Caco-2 (cell line): ENCODE data around the gene SLC22A25. TPM values are rescaled to one million over a fixed set of nuclear protein-coding genes. Genes with fewer than 3 reads are reported as not detected.

Experiments used
- BruUV-seq: library from RNA; stranded (reverse); fragments of 400-500 nt; replicated peaks from 2 replicates; lab custom pipeline; 2021; lab: Mats Ljungman, UMichigan
- CTCF ChIA-PET: fragments of 300-600 bp; sonication (Branson Sonifier 250); formaldehyde crosslinking; loops from one replicate; lab custom pipeline; 2022; ENCODE audit warnings: antibody characterized with exemption; lab: Charles Lee
- POLR2A ChIA-PET: fragments of 300-600 bp; sonication (Branson Sonifier 250); formaldehyde crosslinking; loops from one replicate; lab custom pipeline; 2022; ENCODE audit warnings: antibody characterized with exemption; lab: Charles Lee
- DNase-seq, 2 experiments: peaks; one replicate each; pipeline versions ENCODE4 v3.0.0 to v3.0.0-alpha.2; 2020 to 2022
- H3K27me3 ChIP-seq: replicated peaks from 2 replicates; pipeline ENCODE4 v1.6.0; 2011; ENCODE audit warnings: low read length; ENCODE audit not compliant: control insufficient read depth, insufficient read depth
- H3K36me3 ChIP-seq: 2 replicates; pipeline ENCODE4 v1.5.1; 2011; ENCODE audit warnings: low read length; ENCODE audit not compliant: control insufficient read depth, insufficient read depth
- H3K4me1 ChIP-seq: fragments of 250-450 bp; sonication (Bioruptor Pico); 2 replicates; pipeline ENCODE4 v1.5.1; 2020; ENCODE audit warnings: mild to moderate bottlenecking
- H3K4me3 ChIP-seq: 2 replicates; pipeline ENCODE4 v1.5.1; 2011; ENCODE audit warnings: low read depth, mild to moderate bottlenecking, control low read depth, low read length
- H3K9me3 ChIP-seq: fragments of 250-450 bp; sonication (Bioruptor Pico); 2 replicates; pipeline ENCODE4 v1.5.1; 2020; ENCODE audit warnings: mild to moderate bottlenecking, moderate library complexity
- H3K27ac Mint-ChIP-seq: one replicate; pipeline ENCODE4 v1.8.0; 2022; ENCODE audit warnings: mixed read lengths; ENCODE audit not compliant: unreplicated experiment
- H3K27me3 Mint-ChIP-seq: one replicate; pipeline ENCODE4 v1.8.0; 2022; ENCODE audit warnings: mixed read lengths; ENCODE audit not compliant: insufficient read depth, unreplicated experiment
- H3K36me3 Mint-ChIP-seq: one replicate; pipeline ENCODE4 v1.8.0; 2022; ENCODE audit warnings: mild to moderate bottlenecking, mixed read lengths; ENCODE audit not compliant: insufficient read depth, unreplicated experiment
- H3K4me1 Mint-ChIP-seq: one replicate; pipeline ENCODE4 v1.8.0; 2022; ENCODE audit warnings: low read depth, mixed read lengths; ENCODE audit not compliant: unreplicated experiment
- H3K4me3 Mint-ChIP-seq: one replicate; pipeline ENCODE4 v1.8.0; 2022; ENCODE audit warnings: mild to moderate bottlenecking, moderate library complexity, mixed read lengths; ENCODE audit not compliant: unreplicated experiment
- H3K9me3 Mint-ChIP-seq: one replicate; pipeline ENCODE4 v1.8.0; 2022; ENCODE audit warnings: mixed read lengths; ENCODE audit not compliant: unreplicated experiment
- intact Hi-C: fragments of 100-400 bp; cut with micrococcal nuclease; formaldehyde crosslinking; loops from one replicate; pipeline ENCODE4 v1.10.0; 2022; ENCODE audit not compliant: unreplicated experiment
- total RNA-seq: library from RNA; stranded (reverse); gene quantifications from 2 replicates; pipeline ENCODE4 v1.2.3, GENCODE V29; 2022
- TF ChIP-seq, protein P1 (sequence below), 2 experiments: fragments of 200-600 bp in 1 of 2; IDR thresholded peaks; 1 replicate in 1 of 2; 2 replicates in 1 of 2; pipeline versions ENCODE4 v1.5.1 to v1.8.0; 2011 to 2022; ENCODE audit warnings: antibody characterized with exemption in 1 of 2, control low read depth in 1 of 2, inconsistent platforms in 1 of 2, low read depth in 1 of 2, low read length in 1 of 2, mild to moderate bottlenecking in 1 of 2, moderate library complexity in 1 of 2; ENCODE audit not compliant: insufficient read depth in 1 of 2, severe bottlenecking in 1 of 2, unreplicated experiment in 1 of 2

The SLC22A25 gene
- total RNA-seq, 1 experiment from 2014 or later: not detected

DNA sequence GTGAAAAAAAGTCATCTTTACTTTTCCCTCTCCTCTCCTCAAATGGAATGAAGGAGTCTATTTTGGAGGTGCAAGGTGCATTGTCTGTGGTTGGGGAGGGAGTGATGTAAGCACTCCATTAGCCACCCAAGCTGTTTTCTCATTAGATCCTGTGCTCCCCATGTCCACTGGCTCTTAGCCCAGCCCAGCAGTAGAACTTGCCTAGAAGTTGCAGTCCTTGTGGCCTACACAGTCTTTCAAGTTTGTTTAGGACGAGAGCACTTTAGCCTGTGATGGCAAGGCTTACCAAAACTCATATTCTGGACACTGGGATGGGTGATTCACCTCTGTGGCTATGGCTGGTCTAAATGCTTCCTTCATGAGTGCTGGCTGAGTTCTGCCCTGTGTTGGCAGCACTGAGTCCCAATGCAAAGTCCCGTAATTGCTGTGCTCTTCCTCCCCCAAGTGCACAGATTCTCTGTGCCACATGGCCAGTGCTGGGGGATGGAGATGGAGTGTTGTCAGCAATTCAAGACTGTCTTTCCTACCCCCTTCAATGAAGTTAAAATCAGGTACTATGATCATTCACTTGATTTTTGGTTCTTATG is 15.8 kb downstream of the SLC22A25 start:
- Histone ChIP-seq H3K4me3 (no peak overlapping the region), H3K4me1 (no peaks in the 10 kb centered on the region), H3K9me3 (no peaks in the 10 kb centered on the region), H3K36me3 (no peaks in the 10 kb centered on the region), H3K27me3 (no peaks in the 10 kb centered on the region)
- CTCF ChIA-PET: no interaction called here
- TF ChIP-seq, protein P1, sequence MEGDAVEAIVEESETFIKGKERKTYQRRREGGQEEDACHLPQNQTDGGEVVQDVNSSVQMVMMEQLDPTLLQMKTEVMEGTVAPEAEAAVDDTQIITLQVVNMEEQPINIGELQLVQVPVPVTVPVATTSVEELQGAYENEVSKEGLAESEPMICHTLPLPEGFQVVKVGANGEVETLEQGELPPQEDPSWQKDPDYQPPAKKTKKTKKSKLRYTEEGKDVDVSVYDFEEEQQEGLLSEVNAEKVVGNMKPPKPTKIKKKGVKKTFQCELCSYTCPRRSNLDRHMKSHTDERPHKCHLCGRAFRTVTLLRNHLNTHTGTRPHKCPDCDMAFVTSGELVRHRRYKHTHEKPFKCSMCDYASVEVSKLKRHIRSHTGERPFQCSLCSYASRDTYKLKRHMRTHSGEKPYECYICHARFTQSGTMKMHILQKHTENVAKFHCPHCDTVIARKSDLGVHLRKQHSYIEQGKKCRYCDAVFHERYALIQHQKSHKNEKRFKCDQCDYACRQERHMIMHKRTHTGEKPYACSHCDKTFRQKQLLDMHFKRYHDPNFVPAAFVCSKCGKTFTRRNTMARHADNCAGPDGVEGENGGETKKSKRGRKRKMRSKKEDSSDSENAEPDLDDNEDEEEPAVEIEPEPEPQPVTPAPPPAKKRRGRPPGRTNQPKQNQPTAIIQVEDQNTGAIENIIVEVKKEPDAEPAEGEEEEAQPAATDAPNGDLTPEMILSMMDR (IDR thresholded peaks at IDR 0.05; ENCODE audit: insufficient read depth in 1 of 2, low read depth in 1 of 2, low read length in 1 of 2, severe bottlenecking in 1 of 2, unreplicated experiment in 1 of 2): no peak
- H3K36me3 Mint-ChIP-seq: no peaks in the 10 kb centered on the region
- no peak overlapping the region for H3K4me3 Mint-ChIP-seq
- no TSS peak for BruUV-seq
- POLR2A ChIA-PET: no interaction called here
- no peak for DNase-seq
- H3K9me3 Mint-ChIP-seq: peaks cover 15% of the 10 kb centered on the region
- H3K27me3 Mint-ChIP-seq: no peaks in the 10 kb centered on the region
- H3K4me1 Mint-ChIP-seq: no peaks in the 10 kb centered on the region
- no peak overlapping the region for H3K27ac Mint-ChIP-seq
- intact Hi-C loops: no loop called here

DNA sequence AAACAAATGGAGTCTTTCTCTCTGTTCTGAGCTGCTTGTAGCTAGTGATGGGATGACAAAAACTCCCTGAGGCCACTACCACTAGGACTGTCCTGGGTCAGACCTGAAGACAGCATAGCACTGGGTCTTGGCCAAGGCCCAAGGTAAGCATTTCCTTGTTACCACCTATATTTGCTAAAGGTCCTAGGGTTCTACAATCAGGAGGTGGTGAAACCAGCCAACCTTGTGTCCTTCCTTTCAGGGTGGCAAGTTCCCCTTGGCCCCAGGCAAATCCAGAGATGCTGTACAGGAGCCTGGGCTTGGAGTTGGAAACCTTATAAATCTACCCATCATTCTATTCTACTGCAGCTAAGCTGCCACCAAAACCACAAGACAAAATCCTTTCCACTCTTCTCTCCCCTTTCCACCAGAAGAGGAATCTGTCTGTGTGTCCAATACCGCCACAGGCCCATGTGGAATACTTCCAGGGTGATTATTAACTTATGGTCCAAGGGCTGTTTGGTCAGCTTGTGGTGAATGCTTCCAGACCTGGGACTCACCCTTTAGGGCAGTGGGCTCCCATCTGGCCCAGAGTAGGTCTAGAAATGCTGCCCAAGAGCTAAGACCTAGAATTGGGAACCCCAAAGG is 16.8 kb downstream of the SLC22A25 start:
- Mint-ChIP-seq H3K9me3 (peaks cover 15% of the 10 kb centered on the region), H3K27ac (no peak overlapping the region), H3K36me3 (no peaks in the 10 kb centered on the region), H3K27me3 (no peaks in the 10 kb centered on the region), H3K4me3 (no peak overlapping the region), H3K4me1 (no peaks in the 10 kb centered on the region)
- no TSS peak for BruUV-seq
- TF ChIP-seq, protein P1 (IDR thresholded peaks at IDR 0.05; ENCODE audit: insufficient read depth in 1 of 2, low read depth in 1 of 2, low read length in 1 of 2, severe bottlenecking in 1 of 2, unreplicated experiment in 1 of 2): no peak
- DNase-seq: no peak
- no peaks in the 10 kb centered on the region for H3K27me3 ChIP-seq
- H3K36me3 ChIP-seq: no peaks in the 10 kb centered on the region
- CTCF ChIA-PET: no interaction called here
- H3K4me1 ChIP-seq: no peaks in the 10 kb centered on the region
- H3K4me3 ChIP-seq: no peak overlapping the region
- POLR2A ChIA-PET: interaction anchor here (0.6 kb wide), 1 partner anchor 409 kb away, joined by 3 read pairs; no protein-coding TSS in a partner anchor
- H3K9me3 ChIP-seq: no peaks in the 10 kb centered on the region
- intact Hi-C loops: no loop called here

DNA sequence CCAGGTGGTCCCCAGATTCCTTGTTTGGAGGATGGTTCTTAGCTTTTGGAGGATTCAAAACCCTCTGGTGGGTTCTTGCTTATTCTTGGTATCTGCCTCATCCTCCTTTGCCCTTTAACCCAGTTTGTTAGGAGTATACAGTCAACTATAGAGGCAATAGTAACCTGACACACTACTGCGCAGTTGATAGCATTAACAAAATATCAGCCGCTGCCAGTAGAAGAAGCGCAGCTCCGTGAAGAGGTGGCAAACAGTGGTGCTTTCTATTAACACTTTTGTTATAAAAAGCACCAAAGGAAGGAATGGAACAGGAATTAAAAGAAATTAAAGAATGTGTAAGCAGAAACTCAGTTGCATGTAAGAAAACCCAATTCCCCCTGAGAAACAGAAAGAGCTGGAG is 29.3 kb downstream of the SLC22A25 start:
- CTCF ChIA-PET: interaction anchor here (1.1 kb wide), 1 partner anchor 191 kb away, joined by 3 read pairs; no protein-coding TSS in a partner anchor
- no peak overlapping the region for H3K4me3 Mint-ChIP-seq

More for the DNA sequence above, 29.3 kb downstream of the SLC22A25 start:
- Mint-ChIP-seq H3K27me3 (no peaks in the 10 kb centered on the region), H3K27ac (no peak overlapping the region), H3K36me3 (no peaks in the 10 kb centered on the region), H3K4me1 (no peaks in the 10 kb centered on the region), H3K9me3 (peaks cover 9% of the 10 kb centered on the region)
- Histone ChIP-seq H3K9me3 (no peaks in the 10 kb centered on the region), H3K4me3 (no peak overlapping the region), H3K4me1 (no peaks in the 10 kb centered on the region; the same call in 1 of the 2 replicates), H3K36me3 (no peaks in the 10 kb centered on the region), H3K27me3 (no peaks in the 10 kb centered on the region)
- POLR2A ChIA-PET: interaction anchor here (0.6 kb wide), 1 partner anchor 330 kb away, joined by 4 read pairs; no protein-coding TSS in a partner anchor
- BruUV-seq: no TSS peak
- TF ChIP-seq, protein P1 (IDR thresholded peaks at IDR 0.05; ENCODE audit: insufficient read depth in 1 of 2, low read depth in 1 of 2, low read length in 1 of 2, severe bottlenecking in 1 of 2, unreplicated experiment in 1 of 2): no peak
- intact Hi-C loops: no loop called here
- DNase-seq: no peak
